HG03460 (cell line): ENCODE data around the gene PPP2R2B.
"Not testable (repeated sequence)": the region's sequence is repeated elsewhere in the genome, so short reads cannot be mapped to it uniquely, and the experiment has no call there.

Experiments used
- ATAC-seq: cut with Tn5 transposase; IDR thresholded peaks from one replicate; pipeline ENCODE4 v1.9.1; 2021; ENCODE audit not compliant: unreplicated experiment

PPP2R2B gene

DNA sequence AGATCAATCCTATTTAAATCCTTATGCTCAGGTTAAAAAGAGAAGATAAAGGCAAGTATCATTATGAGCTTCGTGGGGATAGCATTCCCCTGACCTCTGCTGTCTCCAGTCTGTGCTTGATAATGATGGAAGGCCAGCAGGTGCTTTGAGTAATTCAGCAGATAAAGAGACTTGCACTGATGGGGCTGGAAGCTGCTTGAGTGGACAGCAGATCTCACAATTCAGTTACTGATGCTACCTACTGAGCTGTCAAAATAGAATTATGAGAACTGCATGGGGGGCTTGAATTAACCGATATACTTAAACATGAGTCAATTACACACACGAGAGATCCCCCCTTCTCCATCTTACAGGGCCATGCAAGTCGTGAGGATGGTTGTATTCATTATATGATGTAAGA is 254.9 kb downstream of the PPP2R2B start:
- ATAC-seq: no peak

DNA sequence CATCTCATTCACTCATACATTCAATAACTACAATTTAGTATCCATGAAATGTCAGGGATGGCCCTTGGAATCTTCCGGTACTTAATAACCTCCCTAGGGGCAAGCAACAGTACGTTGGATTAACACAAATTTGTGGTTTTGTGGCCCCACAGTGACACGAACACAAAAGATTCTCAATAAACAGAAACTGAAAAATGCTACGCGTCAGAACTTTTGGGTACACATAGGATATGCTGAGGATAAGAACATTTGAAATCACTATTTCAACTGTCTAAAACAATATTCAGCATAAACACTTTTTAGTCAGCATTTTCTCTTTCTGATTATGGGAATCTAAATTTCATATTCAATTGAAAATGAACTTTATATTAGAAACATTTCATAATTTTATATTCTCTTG is 255.5 kb downstream of the PPP2R2B start:
- no peak for ATAC-seq

DNA sequence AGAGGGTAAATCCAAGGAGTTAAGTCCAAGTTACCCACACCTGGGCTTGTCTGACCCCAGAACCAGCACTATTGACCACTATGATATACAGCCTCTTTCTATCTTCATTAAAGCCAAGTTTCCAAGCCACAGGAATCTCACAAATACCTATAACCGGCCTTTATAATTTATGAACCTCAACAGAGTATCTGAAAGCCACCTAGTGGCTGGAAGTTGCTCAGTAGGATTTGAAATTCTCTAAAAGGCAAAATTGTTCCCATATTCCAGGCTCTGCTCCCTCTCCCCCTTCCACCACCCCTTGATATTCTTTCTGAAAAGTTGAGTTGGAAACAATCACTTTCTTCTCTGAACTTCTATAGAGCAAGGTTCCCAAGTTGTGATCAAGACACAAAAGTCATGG is 256.2 kb downstream of the PPP2R2B start:
- no peak for ATAC-seq

GRCh38 chr5:146620669-146621051 is 257.9 kb downstream of the PPP2R2B start:
- no peak for ATAC-seq

DNA sequence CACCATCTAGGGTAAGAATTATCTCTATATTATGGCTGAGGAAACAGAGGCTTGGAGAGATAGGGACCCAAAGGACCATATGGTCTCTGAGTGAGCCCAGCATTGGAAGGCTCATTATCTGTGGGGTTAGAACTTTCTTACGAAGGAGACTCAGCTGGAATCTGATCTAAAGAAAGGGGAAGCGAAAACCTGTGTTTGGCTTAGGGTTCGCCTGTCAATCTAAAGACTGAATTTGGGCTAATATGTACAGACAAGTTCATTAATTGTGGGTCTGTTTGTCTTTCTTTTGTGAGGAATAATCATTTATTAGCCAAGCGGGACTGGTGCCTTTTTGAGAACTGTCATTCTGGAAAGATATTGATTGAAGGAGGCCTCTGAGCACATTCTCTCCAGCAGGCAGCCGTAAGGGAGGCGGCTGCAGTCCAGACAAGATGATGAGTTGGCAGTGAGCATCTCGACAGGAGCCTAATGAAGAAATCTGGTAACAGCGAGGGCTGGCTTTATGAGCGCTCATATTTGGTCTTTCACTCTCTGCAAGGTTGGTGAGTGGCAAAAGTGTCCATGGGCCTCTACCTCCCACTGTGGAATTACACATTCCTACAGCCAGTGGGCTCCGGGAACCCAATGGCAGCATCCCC is 258.4 kb downstream of the PPP2R2B start:
- ATAC-seq: no peak

- ATAC-seq: no peak
These were observed 260.1 kb downstream of the PPP2R2B start for GRCh38 chr5:146618434-146618833.

DNA sequence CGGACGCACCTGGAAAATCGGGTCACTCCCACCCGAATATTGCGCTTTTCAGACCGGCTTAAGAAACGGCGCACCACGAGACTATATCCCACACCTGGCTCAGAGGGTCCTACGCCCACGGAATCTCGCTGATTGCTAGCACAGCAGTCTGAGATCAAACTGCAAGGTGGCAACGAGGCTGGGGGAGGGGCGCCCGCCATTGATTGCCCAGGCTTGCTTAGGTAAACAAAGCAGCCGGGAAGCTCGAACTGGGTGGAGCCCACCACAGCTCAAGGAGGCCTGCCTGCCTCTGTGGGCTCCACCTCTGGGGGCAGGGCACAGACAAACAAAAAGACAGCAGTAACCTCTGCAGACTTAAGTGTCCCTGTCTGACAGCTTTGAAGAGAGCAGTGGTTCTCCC is 268.8 kb downstream of the PPP2R2B start:
- not testable (repeated sequence) for ATAC-seq

- no peak for ATAC-seq
These were observed 270.8 kb downstream of the PPP2R2B start for GRCh38 chr5:146607659-146608332.

DNA sequence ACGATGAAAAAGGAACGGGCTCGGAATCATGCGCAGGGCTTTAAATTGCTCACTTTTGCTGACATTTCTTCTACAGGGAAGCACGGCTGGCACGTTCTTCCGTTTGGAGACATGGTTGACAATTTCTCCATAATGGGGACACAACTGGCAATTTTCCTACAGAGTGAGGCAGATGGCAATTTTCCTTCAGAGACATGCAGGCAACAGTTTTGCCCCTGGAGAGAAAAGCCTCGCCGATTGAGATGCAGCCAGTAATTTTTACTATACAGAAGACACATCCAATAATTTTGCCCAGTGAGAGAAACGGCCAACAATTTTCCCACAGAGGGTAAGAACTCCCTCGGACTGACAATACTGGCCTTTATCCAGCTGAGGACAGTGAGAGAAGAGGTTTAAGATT is 271.7 kb downstream of the PPP2R2B start:
- ATAC-seq: no peak

GRCh38 chr5:146600376-146600775 is 278.2 kb downstream of the PPP2R2B start:
- no peak for ATAC-seq

GRCh38 chr5:146599261-146599660 is 279.3 kb downstream of the PPP2R2B start:
- ATAC-seq: no peak

DNA sequence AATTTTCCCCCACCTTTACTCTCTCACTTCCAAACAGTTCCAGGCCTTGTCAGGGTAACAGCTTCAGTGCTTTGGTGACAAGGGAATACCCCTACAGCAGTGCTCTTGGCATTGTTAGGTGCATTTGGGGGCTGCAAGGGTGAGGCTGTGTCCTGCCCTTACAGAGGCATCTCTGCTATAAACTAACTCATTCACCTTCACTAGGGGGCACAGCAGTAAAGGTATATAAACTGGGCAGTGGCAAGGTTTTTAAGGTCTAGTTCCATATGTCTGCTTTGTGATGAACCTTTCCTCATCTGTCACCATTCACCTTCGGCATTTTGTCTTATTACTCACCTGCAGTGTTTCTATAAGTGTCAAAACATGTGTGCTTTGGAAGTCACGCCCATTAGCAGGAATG is 283.5 kb downstream of the PPP2R2B start:
- no peak for ATAC-seq

DNA sequence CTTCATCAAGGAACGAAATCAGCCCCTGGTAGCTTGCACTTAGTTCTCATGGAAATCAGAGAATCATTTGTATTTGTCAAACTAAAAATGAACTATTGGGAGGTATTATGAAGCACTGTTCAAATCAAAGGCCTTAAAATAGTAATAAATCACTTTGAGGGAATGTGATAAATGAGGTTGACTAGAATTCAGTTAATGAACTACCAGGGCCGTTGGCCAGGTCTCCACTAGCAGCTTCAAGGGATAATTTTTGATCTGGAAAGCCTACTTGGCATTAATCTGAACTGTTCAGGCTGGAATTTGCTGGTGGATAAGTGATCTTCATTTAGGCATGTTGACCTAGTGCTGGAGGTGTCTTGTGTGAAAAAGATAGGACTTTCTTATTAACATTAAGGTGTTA is 286.2 kb downstream of the PPP2R2B start:
- ATAC-seq: no peak

DNA sequence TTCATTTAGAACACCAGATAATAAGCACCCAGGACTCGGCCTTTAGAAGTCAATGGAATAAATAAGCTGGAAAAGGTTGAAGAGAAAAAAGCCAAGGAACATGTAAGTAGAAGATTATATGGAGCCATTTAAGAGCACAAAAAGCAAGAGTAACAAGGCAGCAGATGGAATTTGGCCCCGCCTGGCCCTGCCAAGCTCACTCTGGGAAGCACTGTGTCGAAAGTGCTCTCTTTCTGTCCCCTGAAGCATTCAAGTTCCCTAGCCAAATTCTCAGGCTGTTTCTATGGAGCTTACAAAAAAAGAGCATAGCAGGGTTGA is 289.6 kb downstream of the PPP2R2B start:
- ATAC-seq: no peak

DNA sequence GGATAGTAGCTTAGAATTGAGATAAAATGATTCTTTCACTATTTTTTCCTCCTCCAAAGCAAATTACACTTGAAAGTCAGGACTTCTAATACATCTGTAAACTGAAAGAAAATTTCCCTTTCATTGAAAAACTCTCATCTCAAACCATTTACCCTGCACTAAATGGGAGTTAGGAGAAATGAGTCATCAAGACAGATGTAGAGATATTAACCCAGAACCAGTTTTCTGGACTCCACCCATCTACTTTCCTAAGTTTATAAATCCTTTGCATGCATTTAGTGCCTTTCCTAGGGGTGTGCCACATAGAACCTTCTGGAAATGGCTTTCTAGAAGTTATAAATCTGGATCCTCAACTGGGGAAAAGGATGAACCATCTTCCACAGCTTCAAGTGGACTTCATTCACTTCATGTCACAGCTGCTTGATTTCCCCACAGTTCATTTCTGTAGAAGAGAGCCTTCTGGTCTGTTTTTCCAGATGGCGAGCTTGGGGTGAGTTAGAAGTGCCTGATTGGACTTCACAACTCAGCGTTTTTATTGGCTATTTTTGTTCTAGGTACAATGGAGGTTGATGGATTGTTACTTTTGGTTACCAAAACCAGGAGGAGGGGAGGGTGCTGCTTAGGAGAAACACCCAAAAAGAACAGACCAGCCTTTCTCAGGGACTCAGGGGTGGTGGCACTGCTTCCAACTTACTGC is 290.1 kb downstream of the PPP2R2B start:
- no peak for ATAC-seq

DNA sequence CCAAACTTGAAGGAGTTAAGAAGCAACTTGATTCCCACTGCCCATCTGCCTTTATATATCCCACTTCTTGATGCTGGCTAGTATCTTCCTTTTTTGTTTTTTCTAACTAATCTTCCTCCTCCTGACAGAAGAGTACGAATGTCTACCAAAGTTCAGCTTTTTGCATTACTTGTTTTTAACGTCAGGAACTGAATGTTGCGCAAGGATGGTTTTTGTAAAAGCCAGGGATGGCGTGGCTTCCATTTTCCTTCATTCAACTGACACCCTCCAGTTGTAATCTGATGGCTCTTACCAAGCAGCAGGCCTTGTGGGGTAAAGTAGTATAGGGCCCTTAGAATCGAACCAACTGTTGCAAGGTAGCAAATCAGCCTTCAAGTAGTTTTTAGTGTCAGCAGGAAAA is 291.8 kb downstream of the PPP2R2B start:
- no peak for ATAC-seq

- no peak for ATAC-seq
These were observed 293.8 kb downstream of the PPP2R2B start for GRCh38 chr5:146584750-146585149.

- ATAC-seq: no peak
These were observed 296.4 kb downstream of the PPP2R2B start for GRCh38 chr5:146582051-146582596.

DNA sequence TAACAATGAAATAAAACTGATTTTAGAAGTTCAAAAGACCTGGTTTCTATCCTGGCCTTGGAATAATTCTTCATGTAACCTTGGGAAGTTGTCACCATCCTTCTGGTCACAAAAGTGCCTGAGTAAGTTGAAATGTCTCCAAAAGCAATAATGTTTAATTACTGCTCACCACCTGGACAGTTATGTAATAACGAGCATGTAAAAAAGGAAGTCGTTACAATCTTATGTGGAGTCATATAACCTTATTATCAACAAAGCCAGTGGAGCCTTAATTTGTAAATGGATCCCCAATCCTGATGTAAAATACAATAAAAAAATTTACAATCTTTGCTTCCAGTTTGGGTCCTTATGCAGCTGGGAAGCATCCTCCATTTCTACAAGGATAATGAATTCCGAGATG is 298.3 kb downstream of the PPP2R2B start:
- no peak for ATAC-seq

GRCh38 chr5:146574713-146575112 is 303.8 kb downstream of the PPP2R2B start:
- ATAC-seq: no peak

DNA sequence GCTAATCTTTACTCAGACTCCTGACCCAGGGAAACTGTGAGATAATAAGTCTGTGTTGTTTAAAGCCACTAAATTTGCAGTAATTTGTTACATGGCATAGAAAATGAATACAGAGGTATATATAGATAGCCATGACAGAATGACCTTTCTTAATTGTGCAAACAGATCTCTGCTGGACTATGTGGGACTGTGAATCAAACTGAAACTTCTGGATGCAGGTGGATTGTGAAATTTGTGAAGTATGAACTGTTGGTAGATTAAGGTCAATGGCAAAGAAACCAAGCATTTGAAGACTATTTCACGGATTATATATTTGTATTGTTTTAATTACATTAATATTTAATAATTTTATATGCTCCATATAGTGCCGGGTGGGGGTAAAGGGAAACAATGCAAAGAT is 310.4 kb downstream of the PPP2R2B start:
- ATAC-seq: no peak

- ATAC-seq: peak; percentile 91
These were observed 312.7 kb downstream of the PPP2R2B start for GRCh38 chr5:146565764-146566367.
